ENCODE measurements around the gene ARHGAP5.

- TF ChIP-seq CTCF (IDR thresholded peaks at IDR 0.05) (no peak), E2F4 (CRISPR knock-in tag; IDR thresholded peaks at IDR 0.05; ENCODE audit: borderline replicate concordance, low read depth) (no peak), ARID4B (CRISPR knock-in tag; IDR thresholded peaks at IDR 0.05; ENCODE audit: borderline replicate concordance) (no peak), ESRRA (CRISPR knock-in tag; IDR thresholded peaks at IDR 0.05; ENCODE audit: borderline replicate concordance) (no peak), NFE2L1 (CRISPR knock-in tag; IDR thresholded peaks at IDR 0.05) (no peak), ZBTB21 (CRISPR knock-in tag; IDR thresholded peaks at IDR 0.05; ENCODE audit: borderline replicate concordance) (no peak), MXD4 (CRISPR knock-in tag; IDR thresholded peaks at IDR 0.05; ENCODE audit: borderline replicate concordance) (no peak), ATF6 (CRISPR knock-in tag; IDR thresholded peaks at IDR 0.05) (no peak), IRF2 (CRISPR knock-in tag; IDR thresholded peaks at IDR 0.05; ENCODE audit: borderline replicate concordance, low read depth) (no peak), TEAD4 (CRISPR knock-in tag; IDR thresholded peaks at IDR 0.05) (no peak), ZNF121 (CRISPR knock-in tag; IDR thresholded peaks at IDR 0.05) (no peak)
- TF ChIP-seq, protein P1, sequence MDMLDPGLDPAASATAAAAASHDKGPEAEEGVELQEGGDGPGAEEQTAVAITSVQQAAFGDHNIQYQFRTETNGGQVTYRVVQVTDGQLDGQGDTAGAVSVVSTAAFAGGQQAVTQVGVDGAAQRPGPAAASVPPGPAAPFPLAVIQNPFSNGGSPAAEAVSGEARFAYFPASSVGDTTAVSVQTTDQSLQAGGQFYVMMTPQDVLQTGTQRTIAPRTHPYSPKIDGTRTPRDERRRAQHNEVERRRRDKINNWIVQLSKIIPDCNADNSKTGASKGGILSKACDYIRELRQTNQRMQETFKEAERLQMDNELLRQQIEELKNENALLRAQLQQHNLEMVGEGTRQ (CRISPR knock-in tag; IDR thresholded peaks at IDR 0.05): no peak
- TF ChIP-seq, protein P2, sequence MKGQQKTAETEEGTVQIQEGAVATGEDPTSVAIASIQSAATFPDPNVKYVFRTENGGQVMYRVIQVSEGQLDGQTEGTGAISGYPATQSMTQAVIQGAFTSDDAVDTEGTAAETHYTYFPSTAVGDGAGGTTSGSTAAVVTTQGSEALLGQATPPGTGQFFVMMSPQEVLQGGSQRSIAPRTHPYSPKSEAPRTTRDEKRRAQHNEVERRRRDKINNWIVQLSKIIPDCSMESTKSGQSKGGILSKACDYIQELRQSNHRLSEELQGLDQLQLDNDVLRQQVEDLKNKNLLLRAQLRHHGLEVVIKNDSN (CRISPR knock-in tag; IDR thresholded peaks at IDR 0.05): no peak
- TF ChIP-seq, protein P3, sequence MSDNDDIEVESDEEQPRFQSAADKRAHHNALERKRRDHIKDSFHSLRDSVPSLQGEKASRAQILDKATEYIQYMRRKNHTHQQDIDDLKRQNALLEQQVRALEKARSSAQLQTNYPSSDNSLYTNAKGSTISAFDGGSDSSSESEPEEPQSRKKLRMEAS (CRISPR knock-in tag; IDR thresholded peaks at IDR 0.05): no peak
Observed at GRCh38 chr14:32128703-32129102, 51.6 kb downstream of the ARHGAP5 start.
